NCI-H82 treated with DMSO at 0.1 percent for 48 hours (cell line): Measurements from ENCODE around the gene SNRPA1.

Experiments
- DNase-seq: peaks from one replicate; lab custom pipeline; 2025; ENCODE audit not compliant: unreplicated experiment; lab: John Stamatoyannopoulos, UW

Gene SNRPA1

GRCh38 chr15:101244036-101244781, 50.8 kb downstream of the SNRPA1 start:
- DNase-seq, result no peak

GRCh38 chr15:101243420-101243819, 51.6 kb downstream of the SNRPA1 start:
- no peak for DNase-seq

GRCh38 chr15:101242999-101243336, 52.1 kb downstream of the SNRPA1 start:
- DNase-seq, result no peak

- no peak for DNase-seq
Measured at GRCh38 chr15:101242160-101242998, 52.7 kb downstream of the SNRPA1 start.

GRCh38 chr15:101240358-101240757, 54.7 kb downstream of the SNRPA1 start:
- DNase-seq, result no peak

GRCh38 chr15:101239724-101240136, 55.3 kb downstream of the SNRPA1 start:
- DNase-seq, result no peak

- DNase-seq, result no peak
Measured at GRCh38 chr15:101237251-101237650, 57.8 kb downstream of the SNRPA1 start.

- no peak for DNase-seq
Measured at GRCh38 chr15:101233651-101234280, 61.3 kb downstream of the SNRPA1 start.

- DNase-seq, result no peak
Measured at GRCh38 chr15:101232677-101233076, 62.4 kb downstream of the SNRPA1 start.
